Amniotic stem cell (primary cell): ENCODE data around the gene EPHA2.
A peak's percentile ranks its signal among the peaks of the same experiment; 100 is the strongest.
"Not testable (repeated sequence)": the region's sequence is repeated elsewhere in the genome, so short reads cannot be mapped to it uniquely, and the experiment has no call there.

Experiments
- DNase-seq: peaks from one replicate; lab custom pipeline; 2025; lab: John Stamatoyannopoulos, UW

The EPHA2 gene

GRCh38 chr1:16155537-16156410, at the start of gene EPHA2:
TSS of gene EPHA2 (minus strand) at chr1:16156069. CDS start at chr1:16155932, 137 bp downstream.
- peak; percentile 89 for DNase-seq

GRCh38 chr1:16205334-16205671, 49.4 kb upstream of the EPHA2 start:
- DNase-seq: no peak

- no peak for DNase-seq
Measured at GRCh38 chr1:16204634-16205333, 48.9 kb upstream of the EPHA2 start.

- no peak for DNase-seq
Measured at GRCh38 chr1:16204216-16204615, 48.3 kb upstream of the EPHA2 start.

- no peak for DNase-seq
Measured at GRCh38 chr1:16203550-16203949, 47.7 kb upstream of the EPHA2 start.

GRCh38 chr1:16202281-16203210, 46.7 kb upstream of the EPHA2 start:
- DNase-seq: no peak

GRCh38 chr1:16199700-16200099, 43.8 kb upstream of the EPHA2 start:
- no peak for DNase-seq

- DNase-seq: no peak
Measured at GRCh38 chr1:16199157-16199501, 43.3 kb upstream of the EPHA2 start.

GRCh38 chr1:16198444-16199156, 42.7 kb upstream of the EPHA2 start:
- no peak for DNase-seq

GRCh38 chr1:16196874-16197273, 41.0 kb upstream of the EPHA2 start:
- DNase-seq: no peak

GRCh38 chr1:16196139-16196538, 40.3 kb upstream of the EPHA2 start:
- not testable (repeated sequence) for DNase-seq

- DNase-seq: no peak
Measured at GRCh38 chr1:16195518-16195905, 39.6 kb upstream of the EPHA2 start.

GRCh38 chr1:16191916-16192546, 36.2 kb upstream of the EPHA2 start:
- no peak for DNase-seq

- DNase-seq: no peak
Measured at GRCh38 chr1:16191309-16191708, 35.4 kb upstream of the EPHA2 start.

- DNase-seq: no peak
Measured at GRCh38 chr1:16189921-16190621, 34.2 kb upstream of the EPHA2 start.

- no peak for DNase-seq
Measured at GRCh38 chr1:16189003-16189402, 33.1 kb upstream of the EPHA2 start.

- DNase-seq: peak; percentile 78
Measured at GRCh38 chr1:16187748-16188401, 32.0 kb upstream of the EPHA2 start.

- no peak for DNase-seq
Measured at GRCh38 chr1:16186655-16187235, 30.9 kb upstream of the EPHA2 start.

GRCh38 chr1:16184557-16185303, 28.9 kb upstream of the EPHA2 start:
- DNase-seq: no peak
